Progenitor cell of endocrine pancreas (in vitro differentiated cells): ENCODE data around the gene ARHGEF26. TPM values are rescaled to one million over a fixed set of nuclear protein-coding genes. Genes with fewer than 3 reads are reported as not detected.

Experiments
- DNase-seq: peaks from one replicate; pipeline ENCODE4 v3.0.0; 2021; ENCODE audit warnings: low spot score; ENCODE audit not compliant: unreplicated experiment
- H3K27ac Mint-ChIP-seq: 2 replicates; pipeline ENCODE4 v1.8.0; 2021; ENCODE audit warnings: mild to moderate bottlenecking, moderate library complexity, mixed read lengths
- H3K27me3 Mint-ChIP-seq: 2 replicates; pipeline ENCODE4 v1.8.0; 2021; ENCODE audit warnings: mixed read lengths
- H3K36me3 Mint-ChIP-seq: 2 replicates; pipeline ENCODE4 v1.8.0; 2022; ENCODE audit warnings: mixed read lengths; ENCODE audit not compliant: insufficient read depth
- H3K4me1 Mint-ChIP-seq: 2 replicates; pipeline ENCODE4 v1.8.0; 2021; ENCODE audit warnings: low read depth, mixed read lengths
- H3K4me3 Mint-ChIP-seq: 2 replicates; pipeline ENCODE4 v1.8.0; 2021; ENCODE audit warnings: low read depth, mild to moderate bottlenecking, moderate library complexity, mixed read lengths
- H3K9me3 Mint-ChIP-seq: 2 replicates; pipeline ENCODE4 v1.8.0; 2021; ENCODE audit warnings: low read depth, mixed read lengths
- CTCF ChIP-seq: fragments of 200-600 bp; sonication (generic); IDR thresholded peaks from one replicate; pipeline ENCODE4 v1.5.0; 2021; ENCODE audit warnings: antibody characterized with exemption, mild to moderate bottlenecking; ENCODE audit not compliant: unreplicated experiment
- total RNA-seq: library from RNA; stranded (reverse); gene quantifications from 2 replicates; pipeline ENCODE4 v1.2.1, GENCODE V29; 2021

The ARHGEF26 gene
- total RNA-seq, 1 donor from 2014 or later, result 10.0 TPM

GRCh38 chr3:154184582-154184981 lies 63.4 kb downstream of the ARHGEF26 start:
- peaks cover 10% of the 10 kb centered on the region for H3K4me1 Mint-ChIP-seq
- H3K27me3 Mint-ChIP-seq, result no peaks in the 10 kb centered on the region
- peaks cover 6% of the 10 kb centered on the region for H3K36me3 Mint-ChIP-seq
- no peak overlapping the region for H3K4me3 Mint-ChIP-seq
- H3K9me3 Mint-ChIP-seq, result peaks cover 4% of the 10 kb centered on the region
- no peak overlapping the region for H3K27ac Mint-ChIP-seq
- TF ChIP-seq CTCF, result no peak
- no peak for DNase-seq

- Mint-ChIP-seq H3K4me3 (no peak overlapping the region), H3K27me3 (no peaks in the 10 kb centered on the region), H3K27ac (no peak overlapping the region), H3K9me3 (peaks cover 4% of the 10 kb centered on the region), H3K4me1 (peaks cover 1% of the 10 kb centered on the region), H3K36me3 (peaks cover 6% of the 10 kb centered on the region)
- no peak for TF ChIP-seq CTCF
- no peak for DNase-seq
Observed at GRCh38 chr3:154188437-154188836, 67.2 kb downstream of the ARHGEF26 start.

- no peak overlapping the region for H3K27ac Mint-ChIP-seq
- no peak overlapping the region for H3K4me3 Mint-ChIP-seq
Observed at GRCh38 chr3:154188846-154189245, 67.7 kb downstream of the ARHGEF26 start.

GRCh38 chr3:154191520-154191919 lies 70.3 kb downstream of the ARHGEF26 start:
- Mint-ChIP-seq H3K36me3 (peaks cover 3% of the 10 kb centered on the region), H3K27ac (no peak overlapping the region), H3K4me3 (no peak overlapping the region), H3K9me3 (no peaks in the 10 kb centered on the region), H3K27me3 (no peaks in the 10 kb centered on the region), H3K4me1 (no peaks in the 10 kb centered on the region)
- no peak for DNase-seq
- TF ChIP-seq CTCF, result no peak

More at GRCh38 chr3:154188846-154189245, 67.7 kb downstream of the ARHGEF26 start:
- Mint-ChIP-seq H3K36me3 (peaks cover 6% of the 10 kb centered on the region), H3K9me3 (peaks cover 4% of the 10 kb centered on the region), H3K27me3 (no peaks in the 10 kb centered on the region), H3K4me1 (peaks cover 1% of the 10 kb centered on the region)
- DNase-seq, result no peak
- no peak for TF ChIP-seq CTCF

- Mint-ChIP-seq H3K9me3 (no peaks in the 10 kb centered on the region), H3K4me3 (no peak overlapping the region), H3K27me3 (no peaks in the 10 kb centered on the region), H3K27ac (no peak overlapping the region), H3K36me3 (peaks cover 5% of the 10 kb centered on the region), H3K4me1 (no peaks in the 10 kb centered on the region)
- no peak for DNase-seq
- no peak for TF ChIP-seq CTCF
Observed at GRCh38 chr3:154192225-154192624, 71.0 kb downstream of the ARHGEF26 start.
